Pancreas (tissue), 10 donors: ENCODE data around the gene KIAA0753. TPM values are rescaled to one million over a fixed set of nuclear protein-coding genes. Genes with fewer than 3 reads are reported as not detected.
"Not testable (repeated sequence)": the region's sequence is repeated elsewhere in the genome, so short reads cannot be mapped to it uniquely, and the experiment has no call there.

Experiments used
- ATAC-seq, 4 donors: fragments of 200-7000 bp; cut with Tn5 transposase; one replicate each; pipeline versions ENCODE4 v1.8.0 to v1.9.1; 2020; ENCODE audit warnings: mild to moderate bottlenecking in 4 of 4, moderate library complexity in 4 of 4
- DNase-seq, 6 donors: peaks; one replicate each; pipeline ENCODE4 v3.0.0-alpha.2; 2020
- FAIRE-seq: peaks from 2 replicates; lab custom pipeline; 2012; peaks lifted over from hg19 to GRCh38; lab: Jason Lieb, UNC
- H3K27ac ChIP-seq, 4 donors: fragments of 200-600 bp; sonication (generic); 1 replicate in 3 of 4; 2 replicates in 1 of 4; pipeline versions ENCODE4 v1.5.0 to v1.8.0; 2020
- H3K27me3 ChIP-seq, 4 donors: fragments of 200-600 bp; one replicate each; pipeline ENCODE4 v1.8.0; 2021
- H3K36me3 ChIP-seq, 3 donors: fragments of 200-600 bp; sonication (generic) in 1 of 3; one replicate each; pipeline versions ENCODE4 v1.5.0 to v1.8.0; 2020 to 2021
- H3K4me1 ChIP-seq, 3 donors: fragments of 200-600 bp; one replicate each; pipeline ENCODE4 v1.8.0; 2021
- H3K4me3 ChIP-seq, 4 donors: fragments of 200-600 bp; sonication (generic) in 2 of 4; one replicate each; pipeline versions ENCODE4 v1.5.0 to v1.8.0; 2020 to 2021
- H3K9me3 ChIP-seq, 4 donors: fragments of 200-600 bp; one replicate each; pipeline ENCODE4 v1.8.0; 2021
- WGBS, 2 donors: extraction: QIAGEN DNeasy Blood & Tissue Kit; methylation state at CpG; one replicate each; pipeline ENCODE4 v1.1.7; 2013; 5-methylcytosine and 5-hydroxymethylcytosine counted together
- intact Hi-C, 3 donors: fragments of 100-400 bp; cut with DNase I; formaldehyde crosslinking; loops; one replicate each; pipeline versions ENCODE4 v1.11.1 to v1.14.2; 2022
- polyA plus RNA-seq, 2 donors: library from polyadenylated mRNA; stranded (reverse); fragments of 200-250 nt; gene quantifications; one replicate each; pipeline ENCODE4 v1.2.3, GENCODE V29; 2013
- total RNA-seq, 6 donors: library from RNA; stranded (reverse); fragmentation: NEBNext Ultra II Directional in 4 of 6; extraction: Animal tissue kit (Norgen Biotek cat#: 25700) in 4 of 6; gene quantifications; one replicate each; pipeline versions ENCODE4 v1.2.1 to v1.2.4, GENCODE V29; 2021 to 2023
- TF ChIP-seq, protein P1 (sequence below), 4 donors: fragments of 200-600 bp; sonication (generic) in 3 of 4; IDR thresholded peaks; one replicate each; pipeline versions ENCODE4 v1.5.0 to v1.8.0; 2021; ENCODE audit warnings: antibody characterized with exemption in 4 of 4
- donor health status: healthy with polysubstance abuse.
- donor health status: DM: no; HTN: no; CAD: no; lungs with moderate emphysema.
- donor health status: DM: no; HTN: no; CAD: no.
- donor health status: control.
- donor health status: control.
- donor health status: Bipolar disorder and iron deficiency.
- donor health status: DM: yes; HTN: yes; CAD: no.
- donor health status: DM: no; HTN: no; CAD: no.
- donor health status: DM: no; HTN: no; CAD: no.
- donor health status: DM: yes; HTN: yes; CAD: no.

The KIAA0753 gene
- total and polyA plus RNA-seq, 8 donors: 4.4 to 10.6 (median 6.0) TPM

DNA sequence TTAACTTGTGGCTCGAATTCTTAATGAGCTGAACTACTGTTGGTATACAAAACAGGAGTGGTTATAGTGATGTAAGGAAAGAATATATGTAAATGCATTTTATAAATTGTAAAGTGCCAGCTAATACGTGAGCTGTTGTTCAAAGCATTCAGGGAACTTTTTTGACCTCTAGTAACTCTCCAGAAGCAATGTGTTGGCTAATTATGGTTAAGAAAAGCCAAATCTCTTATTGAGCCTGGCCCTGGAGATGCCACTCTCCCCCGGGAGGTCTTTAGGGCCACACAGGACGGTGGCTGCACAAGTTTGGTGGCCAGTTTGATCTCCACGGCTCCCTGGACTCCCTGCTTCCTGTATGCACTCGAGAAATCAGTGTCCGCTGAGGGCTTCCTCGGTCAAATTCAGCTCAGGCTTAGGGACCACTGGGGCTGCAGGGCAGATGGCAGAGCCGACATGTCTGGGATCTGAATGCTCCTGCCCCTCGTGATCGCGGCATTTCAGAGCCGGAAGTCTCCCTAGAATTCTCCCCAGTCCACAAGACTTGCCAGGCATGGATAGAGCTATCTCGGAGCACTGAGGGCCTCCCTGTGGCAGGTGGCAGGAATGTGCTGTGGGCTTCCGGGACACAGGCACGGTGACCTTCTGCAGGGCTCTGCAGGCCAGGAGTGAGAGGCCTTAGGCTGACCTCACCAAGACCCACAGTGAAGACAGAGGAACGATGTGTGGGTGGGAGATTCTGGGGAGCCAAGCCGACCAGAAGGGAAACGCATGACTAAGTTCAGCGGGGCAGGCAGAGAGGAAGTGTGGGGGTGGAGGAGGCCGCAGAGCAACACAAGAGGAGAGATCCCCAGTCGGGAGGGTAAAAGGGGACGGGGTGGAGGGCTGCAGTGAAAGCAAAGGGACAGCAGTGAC, 65.6 kb downstream of the KIAA0753 start:
- ATAC-seq (peak in 3 of 4 donors; percentile 32 to 89 (median 68)), DNase-seq (peak in 2 of 6 donors; percentile 47 to 53), FAIRE-seq (no peak)
- H3K9me3 ChIP-seq: no peaks in the 10 kb centered on the region
- no peaks in the 10 kb centered on the region for H3K27me3 ChIP-seq
- no peak overlapping the region for H3K27ac ChIP-seq
- H3K4me3 ChIP-seq: no peak overlapping the region
- TF ChIP-seq, protein P1, sequence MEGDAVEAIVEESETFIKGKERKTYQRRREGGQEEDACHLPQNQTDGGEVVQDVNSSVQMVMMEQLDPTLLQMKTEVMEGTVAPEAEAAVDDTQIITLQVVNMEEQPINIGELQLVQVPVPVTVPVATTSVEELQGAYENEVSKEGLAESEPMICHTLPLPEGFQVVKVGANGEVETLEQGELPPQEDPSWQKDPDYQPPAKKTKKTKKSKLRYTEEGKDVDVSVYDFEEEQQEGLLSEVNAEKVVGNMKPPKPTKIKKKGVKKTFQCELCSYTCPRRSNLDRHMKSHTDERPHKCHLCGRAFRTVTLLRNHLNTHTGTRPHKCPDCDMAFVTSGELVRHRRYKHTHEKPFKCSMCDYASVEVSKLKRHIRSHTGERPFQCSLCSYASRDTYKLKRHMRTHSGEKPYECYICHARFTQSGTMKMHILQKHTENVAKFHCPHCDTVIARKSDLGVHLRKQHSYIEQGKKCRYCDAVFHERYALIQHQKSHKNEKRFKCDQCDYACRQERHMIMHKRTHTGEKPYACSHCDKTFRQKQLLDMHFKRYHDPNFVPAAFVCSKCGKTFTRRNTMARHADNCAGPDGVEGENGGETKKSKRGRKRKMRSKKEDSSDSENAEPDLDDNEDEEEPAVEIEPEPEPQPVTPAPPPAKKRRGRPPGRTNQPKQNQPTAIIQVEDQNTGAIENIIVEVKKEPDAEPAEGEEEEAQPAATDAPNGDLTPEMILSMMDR (IDR thresholded peaks at IDR 0.05): no peak
- no peaks in the 10 kb centered on the region for H3K36me3 ChIP-seq
- H3K4me1 ChIP-seq: no peaks in the 10 kb centered on the region
- 60 to 65% methylated on average over 23 of the region's 23 CpGs for WGBS, 2 donors
- intact Hi-C loops: no loop called here

DNA sequence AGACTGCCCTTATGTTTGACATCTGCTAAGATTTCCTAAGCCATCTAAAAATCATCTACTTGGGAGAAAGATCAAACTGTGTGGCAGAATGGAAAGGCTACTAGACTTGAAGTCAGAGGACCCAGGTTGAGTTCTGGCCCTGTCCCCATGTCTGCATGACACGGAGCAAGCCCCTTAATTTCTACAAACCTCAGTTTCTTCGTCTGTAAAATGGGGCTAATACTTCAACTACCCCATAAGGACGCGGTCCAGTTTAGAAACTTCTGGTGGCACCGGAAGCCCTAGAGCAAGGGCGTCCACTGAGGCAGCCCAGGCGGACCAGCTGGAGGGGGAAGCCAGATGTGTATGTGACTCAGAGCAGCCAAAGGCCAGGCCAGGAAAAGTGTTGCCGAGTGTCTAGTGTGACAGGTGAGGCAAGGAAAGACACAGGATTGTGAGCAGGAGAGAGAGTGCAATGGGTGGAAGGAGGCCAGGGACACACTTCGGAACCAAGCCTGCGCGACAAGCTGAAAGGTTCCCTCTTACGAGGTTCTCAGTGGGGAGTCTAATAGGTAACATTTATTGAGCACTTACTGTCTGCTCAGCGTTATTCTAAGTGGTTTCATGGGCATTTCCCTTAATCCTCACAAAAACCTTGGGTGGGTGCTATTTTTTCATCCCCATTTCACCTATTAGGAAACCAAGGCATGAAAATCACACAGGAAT, 66.4 kb downstream of the KIAA0753 start:
- Histone ChIP-seq H3K27me3 (no peaks in the 10 kb centered on the region), H3K9me3 (no peaks in the 10 kb centered on the region), H3K4me1 (no peaks in the 10 kb centered on the region), H3K4me3 (no peak overlapping the region), H3K36me3 (no peaks in the 10 kb centered on the region), H3K27ac (no peak overlapping the region)
- 93 to 96% methylated on average over 13 of the region's 13 CpGs for WGBS, 2 donors
- FAIRE-seq (no peak), ATAC-seq (no peak), DNase-seq (peak in 1 of 6 donors; percentile 37)
- TF ChIP-seq, protein P1 (IDR thresholded peaks at IDR 0.05): no peak
- intact Hi-C loops: no loop called here

DNA sequence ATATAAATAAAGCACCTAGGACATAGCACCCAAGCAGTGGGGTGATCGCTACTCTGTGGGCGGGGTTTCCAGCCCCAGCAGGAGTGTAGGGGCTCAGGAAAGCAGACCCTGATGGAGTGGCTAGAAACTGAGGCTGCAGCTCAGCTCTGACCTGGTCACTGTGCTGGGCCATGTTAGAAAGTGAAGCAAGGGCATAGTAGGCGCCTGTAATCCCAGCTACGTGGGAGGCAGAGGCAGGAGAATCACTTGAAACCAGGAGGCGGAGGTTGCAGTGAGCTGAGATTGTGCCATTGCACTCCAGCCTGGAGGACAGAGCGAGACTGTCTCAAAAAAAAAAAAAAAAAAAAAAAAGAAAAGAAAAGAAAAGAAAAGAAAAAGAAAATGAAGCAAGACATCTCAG, 67.0 kb downstream of the KIAA0753 start:
- H3K4me1 ChIP-seq, intact Hi-C loops, H3K36me3 ChIP-seq, H3K4me3 ChIP-seq, FAIRE-seq, H3K27ac ChIP-seq, H3K9me3 ChIP-seq, H3K27me3 ChIP-seq, ATAC-seq: not testable (repeated sequence)
- WGBS, 2 donors: 96 to 97% methylated on average over 6 of the region's 6 CpGs
- peak in 1 of 6 donors; percentile 4 for DNase-seq

DNA sequence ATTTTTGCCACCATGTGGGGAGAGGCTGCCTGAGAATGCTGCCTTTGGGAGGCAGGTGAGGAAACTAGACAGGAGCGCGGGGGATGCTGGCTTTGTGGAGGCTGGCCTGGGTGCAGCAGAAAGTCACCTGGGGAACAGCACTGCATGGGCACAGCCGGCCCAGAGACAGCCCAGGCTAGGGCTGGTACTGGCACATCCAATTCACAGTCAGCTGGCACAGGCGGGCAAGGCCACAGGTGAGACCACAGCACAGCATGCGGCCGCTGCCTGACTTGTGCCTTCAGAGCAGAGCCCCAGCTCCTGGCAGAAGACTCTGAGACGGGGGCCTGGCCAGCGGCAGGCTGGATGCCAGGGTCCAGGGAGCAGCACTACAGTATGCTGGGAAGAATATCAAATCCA, 67.5 kb downstream of the KIAA0753 start:
- Histone ChIP-seq H3K36me3 (no peaks in the 10 kb centered on the region), H3K4me1 (no peaks in the 10 kb centered on the region), H3K4me3 (no peak overlapping the region), H3K27me3 (no peaks in the 10 kb centered on the region), H3K27ac (no peak overlapping the region), H3K9me3 (no peaks in the 10 kb centered on the region)
- intact Hi-C loops: no loop called here
- WGBS, 2 donors: 94 to 96% methylated on average over 8 of the region's 8 CpGs
- TF ChIP-seq, protein P1 (IDR thresholded peaks at IDR 0.05): no peak
- peak in 1 of 6 donors; percentile 47 for DNase-seq
- ATAC-seq: no peak
- no peak for FAIRE-seq

DNA sequence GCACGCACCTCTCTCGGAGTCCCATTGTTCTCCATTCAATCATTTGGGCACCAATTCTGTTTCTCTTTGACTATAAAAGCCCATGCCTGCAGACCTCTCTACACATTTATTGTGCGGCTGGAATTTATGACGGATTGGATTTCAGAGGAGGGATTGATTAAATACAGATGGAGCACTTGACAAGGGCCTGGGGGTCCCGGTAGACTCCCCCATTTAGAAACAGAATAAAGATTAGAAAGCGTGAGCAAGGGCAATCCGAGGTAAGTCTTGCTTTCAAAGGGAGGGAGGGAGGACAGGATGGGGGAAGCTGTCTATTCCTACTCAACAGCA, 69.1 kb downstream of the KIAA0753 start:
- no peak overlapping the region for H3K27ac ChIP-seq
- H3K27me3 ChIP-seq: no peaks in the 10 kb centered on the region
- DNase-seq (no peak), ATAC-seq (no peak), FAIRE-seq (no peak)
- TF ChIP-seq, protein P1 (IDR thresholded peaks at IDR 0.05): no peak
- 78 to 79% methylated on average over 7 of the region's 7 CpGs for WGBS, 2 donors
- no peaks in the 10 kb centered on the region for H3K4me1 ChIP-seq
- intact Hi-C loops: no loop called here
- H3K4me3 ChIP-seq: no peak overlapping the region
- H3K36me3 ChIP-seq: no peaks in the 10 kb centered on the region
- H3K9me3 ChIP-seq: no peaks in the 10 kb centered on the region
